GM19324 (cell line): ENCODE results near the gene ZNF354B.
"Not testable (repeated sequence)": the region's sequence is repeated elsewhere in the genome, so short reads cannot be mapped to it uniquely, and the experiment has no call there.

Experiments
- ATAC-seq: cut with Tn5 transposase; IDR thresholded peaks from one replicate; pipeline ENCODE4 v1.9.1; 2021; ENCODE audit warnings: mild to moderate bottlenecking, moderate library complexity; ENCODE audit not compliant: unreplicated experiment, low FRiP score

Gene ZNF354B

GRCh38 chr5:178883115-178883694 is 23.5 kb downstream of the ZNF354B start:
- ATAC-seq = not testable (repeated sequence)

- ATAC-seq = no peak
Measured at GRCh38 chr5:178883815-178884430, 24.2 kb downstream of the ZNF354B start.

- ATAC-seq = no peak
Measured at GRCh38 chr5:178895615-178896571, 36.1 kb downstream of the ZNF354B start, which contains the start of gene ZFP2. TSS of gene ZFP2 (plus strand) at chr5:178895913. CDS start at chr5:178931314, 35,401 bp downstream.

- ATAC-seq = no peak
Measured at GRCh38 chr5:178899289-178899688, 39.5 kb downstream of the ZNF354B start.

GRCh38 chr5:178902849-178903248 is 43.1 kb downstream of the ZNF354B start:
- no peak for ATAC-seq

GRCh38 chr5:178931846-178932760 is 72.3 kb downstream of the ZNF354B start:
- ATAC-seq = no peak
